ENCODE measurements around the gene PMS2. TPM values are rescaled to one million over a fixed set of nuclear protein-coding genes. Genes with fewer than 3 reads are reported as not detected.

The PMS2 gene
- total and polyA plus RNA-seq, 2 donors (not counting 3 experiments of a cell fraction or from before 2014, with no cell fraction given): 5.2 to 14.5 TPM

DNA sequence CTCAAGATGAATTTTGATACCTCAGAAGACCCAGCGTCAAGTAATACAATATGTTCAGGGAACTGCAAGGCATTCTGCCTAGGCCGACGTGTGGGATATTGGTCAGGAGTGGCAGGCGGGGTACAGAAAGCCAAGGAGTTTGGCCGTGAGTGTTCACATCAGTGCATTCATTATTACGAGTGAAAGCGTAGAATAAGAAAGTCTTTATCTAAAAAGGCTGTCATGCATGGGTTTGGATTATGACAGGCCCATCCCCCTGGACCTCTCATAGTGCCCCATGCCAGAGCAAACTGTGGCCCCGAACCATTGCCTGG, 7.8 kb upstream of the PMS2 start:
- no peak for TF ChIP-seq JUN (IDR thresholded peaks at IDR 0.05; ENCODE audit: borderline replicate concordance, insufficient read depth, insufficient read length, low read depth)
- no peak for TF ChIP-seq POLR2A (IDR thresholded peaks at IDR 0.05; ENCODE audit: low read depth, low read length)
- no peak for TF ChIP-seq MYC (IDR thresholded peaks at IDR 0.05; ENCODE audit: low read depth, low read length)
- no peak for TF ChIP-seq FOS (IDR thresholded peaks at IDR 0.05; ENCODE audit: borderline replicate concordance, insufficient read depth, low read length)
- no peak for TF ChIP-seq POLR2AphosphoS5 (IDR thresholded peaks at IDR 0.05; ENCODE audit: insufficient read depth, low read depth, low read length)
- no peak for TF ChIP-seq EZH2 (IDR thresholded peaks at IDR 0.05; ENCODE audit: borderline replicate concordance, low read depth, low read length, severe bottlenecking)
- no peak for TF ChIP-seq GATA2 (IDR thresholded peaks at IDR 0.05; ENCODE audit: insufficient read depth, insufficient read length, low read depth, low read length)
- TF ChIP-seq, protein P1, sequence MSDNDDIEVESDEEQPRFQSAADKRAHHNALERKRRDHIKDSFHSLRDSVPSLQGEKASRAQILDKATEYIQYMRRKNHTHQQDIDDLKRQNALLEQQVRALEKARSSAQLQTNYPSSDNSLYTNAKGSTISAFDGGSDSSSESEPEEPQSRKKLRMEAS (IDR thresholded peaks at IDR 0.05; ENCODE audit: insufficient read depth, insufficient read length): no peak
- TF ChIP-seq, protein P2, sequence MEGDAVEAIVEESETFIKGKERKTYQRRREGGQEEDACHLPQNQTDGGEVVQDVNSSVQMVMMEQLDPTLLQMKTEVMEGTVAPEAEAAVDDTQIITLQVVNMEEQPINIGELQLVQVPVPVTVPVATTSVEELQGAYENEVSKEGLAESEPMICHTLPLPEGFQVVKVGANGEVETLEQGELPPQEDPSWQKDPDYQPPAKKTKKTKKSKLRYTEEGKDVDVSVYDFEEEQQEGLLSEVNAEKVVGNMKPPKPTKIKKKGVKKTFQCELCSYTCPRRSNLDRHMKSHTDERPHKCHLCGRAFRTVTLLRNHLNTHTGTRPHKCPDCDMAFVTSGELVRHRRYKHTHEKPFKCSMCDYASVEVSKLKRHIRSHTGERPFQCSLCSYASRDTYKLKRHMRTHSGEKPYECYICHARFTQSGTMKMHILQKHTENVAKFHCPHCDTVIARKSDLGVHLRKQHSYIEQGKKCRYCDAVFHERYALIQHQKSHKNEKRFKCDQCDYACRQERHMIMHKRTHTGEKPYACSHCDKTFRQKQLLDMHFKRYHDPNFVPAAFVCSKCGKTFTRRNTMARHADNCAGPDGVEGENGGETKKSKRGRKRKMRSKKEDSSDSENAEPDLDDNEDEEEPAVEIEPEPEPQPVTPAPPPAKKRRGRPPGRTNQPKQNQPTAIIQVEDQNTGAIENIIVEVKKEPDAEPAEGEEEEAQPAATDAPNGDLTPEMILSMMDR (IDR thresholded peaks at IDR 0.05; ENCODE audit: extremely low read depth in 1 of 2, insufficient read depth in 1 of 2, low read depth in 1 of 2, low read length in 2 of 2): no peak
- dilution Hi-C loops (cut with MboI; ENCODE audit: extremely low pct_ligation_motif_present, low sequenced_read_pairs): no loop called here
- no peak overlapping the region for H3K4me2 ChIP-seq (ENCODE audit: insufficient read depth, low read length)
- no peaks in the 10 kb centered on the region for H3K4me1 ChIP-seq (ENCODE audit: control insufficient read depth, extremely low read depth, insufficient read depth, low read length)
- H3K4me3 ChIP-seq (replicated peaks in 1 of 3; ENCODE audit: insufficient read depth in 1 of 3, low read depth in 1 of 3, low read length in 3 of 3): no peak overlapping the region
- no peak for FAIRE-seq
- H3K27ac ChIP-seq (ENCODE audit: insufficient read depth, low read depth, low read length): no peak overlapping the region
- H3K36me3 ChIP-seq (ENCODE audit: control insufficient read depth in 2 of 2, extremely low read depth in 1 of 2, insufficient read depth in 2 of 2, low read length in 2 of 2): peaks cover 12 to 16% of the 10 kb centered on the region in 2 experiments
- no peaks in the 10 kb centered on the region for H3K9me3 ChIP-seq (replicated peaks; ENCODE audit: control insufficient read depth, insufficient read depth, low read length)
- no peak for DNase-seq (ENCODE audit: low read depth, low spot score)
- H3K79me2 ChIP-seq (ENCODE audit: control insufficient read depth, insufficient read depth, low read length): peaks cover 15% of the 10 kb centered on the region
- H3K27me3 ChIP-seq (ENCODE audit: control insufficient read depth in 2 of 2, insufficient read depth in 2 of 2, low read length in 2 of 2): no peaks in the 10 kb centered on the region
- ChIA-PET POLR2A (no interaction called here), CTCF (no interaction called here)
- intact Hi-C loops (cut with micrococcal nuclease): no loop called here
- BruUV-seq (replicated peaks): no TSS peak
- no peaks in the 10 kb centered on the region for H3K9me1 ChIP-seq (replicated peaks; ENCODE audit: control insufficient read depth, extremely low read depth, insufficient read depth, low read length)
- no peak overlapping the region for H2AFZ ChIP-seq (ENCODE audit: low read depth, low read length)
- no peak overlapping the region for H3K9ac ChIP-seq (replicated peaks; ENCODE audit: extremely low read depth, insufficient read depth, low read length)
- no peaks in the 10 kb centered on the region for H4K20me1 ChIP-seq (replicated peaks; ENCODE audit: control insufficient read depth, extremely low read depth, insufficient read depth, low read length)
